A549 (cell line): ENCODE results near the gene PHOSPHO2. TPM values are rescaled to one million over a fixed set of nuclear protein-coding genes. Genes with fewer than 3 reads are reported as not detected.

ENCODE experiments used
- ATAC-seq, 2 experiments: fragments of 200-7000 bp in 1 of 2; fragments of >200 bp in 1 of 2; cut with Nextera tagmentation in 1 of 2; cut with Tn5 transposase in 1 of 2; 3 replicates each; pipeline versions ENCODE4 v1.8.0 to v1.9.1; 2018 to 2020; ENCODE audit warnings: mild to moderate bottlenecking in 1 of 2, moderate library complexity in 1 of 2
- CTCF ChIA-PET: fragments of 300-600 bp; sonication (Branson Sonifier 250); formaldehyde crosslinking; extraction: SDS; loops from one replicate; lab custom pipeline; 2021; ENCODE audit warnings: antibody characterized with exemption, inconsistent platforms; lab: Yijun Ruan, JAX
- POLR2A ChIA-PET: fragments of 350-600 bp; formaldehyde crosslinking; extraction: SDS; loops from one replicate; lab custom pipeline; 2021; ENCODE audit warnings: antibody characterized with exemption, inconsistent platforms; lab: Yijun Ruan, JAX
- DNase-seq, 2 experiments: peaks; one replicate each; pipeline versions ENCODE4 v3.0.0 to v3.0.0-alpha.2; 2011 to 2016; ENCODE audit warnings: low read depth in 1 of 2, low spot score in 1 of 2
- FAIRE-seq: peaks from 2 replicates; lab custom pipeline; 2011; peaks lifted over from hg19 to GRCh38; lab: Jason Lieb, UNC
- H3K27ac ChIP-seq, 2 experiments: fragments of >200 bp; sonication (Bioruptor Twin); formaldehyde crosslinking; 3 replicates each; pipeline ENCODE4 v1.5.1; 2016 to 2017
- H3K4me1 ChIP-seq: fragments of >200 bp; sonication (Bioruptor Twin); formaldehyde crosslinking; 3 replicates; pipeline ENCODE4 v1.6.1; 2016
- H3K4me2 ChIP-seq: fragments of >200 bp; sonication (Bioruptor Twin); formaldehyde crosslinking; 3 replicates; pipeline ENCODE4 v1.6.1; 2016
- H3K4me3 ChIP-seq: fragments of >200 bp; sonication (Bioruptor Twin); formaldehyde crosslinking; 3 replicates; pipeline ENCODE4 v1.5.1; 2016
- H3K9me3 ChIP-seq: fragments of >200 bp; sonication (Bioruptor Twin); formaldehyde crosslinking; 3 replicates; pipeline ENCODE4 v1.6.1; 2016
- BHLHE40 ChIP-seq: IDR thresholded peaks from 2 replicates; pipeline ENCODE4 v1.6.1; 2012; ENCODE audit warnings: low read depth, low read length, inconsistent platforms
- CBX8 ChIP-seq: fragments of 200-600 bp; sonication (generic); IDR thresholded peaks from 2 replicates; pipeline ENCODE4 v1.6.1; 2016
- CEBPB ChIP-seq, 2 experiments: fragments of >200 bp in 1 of 2; sonication (Bioruptor Twin) in 1 of 2; formaldehyde crosslinking in 1 of 2; IDR thresholded peaks; 2 replicates each; pipeline ENCODE4 v1.6.1; 2012 to 2016
- CHD2 ChIP-seq: fragments of 150-350 bp; IDR thresholded peaks from 2 replicates; pipeline ENCODE4 v1.6.1; 2014; ENCODE audit warnings: low read length; ENCODE audit not compliant: partially characterized antibody
- ESRRA ChIP-seq: fragments of 150-350 bp; IDR thresholded peaks from 2 replicates; pipeline ENCODE4 v1.6.1; 2014; ENCODE audit warnings: mild to moderate bottlenecking, low read length, borderline replicate concordance
- GATA3 ChIP-seq: IDR thresholded peaks from 2 replicates; pipeline ENCODE4 v1.6.1; 2012; ENCODE audit warnings: borderline replicate concordance
- HDAC2 ChIP-seq: fragments of 200-600 bp; sonication (generic); IDR thresholded peaks from 2 replicates; pipeline ENCODE4 v1.6.1; 2016
- HEYL ChIP-seq: fragments of 250-450 bp; sonication (Bioruptor Pico); IDR thresholded peaks from 2 replicates; pipeline ENCODE4 v1.8.0; 2021; ENCODE audit warnings: mild to moderate bottlenecking, moderate library complexity
- HMGXB4 ChIP-seq: fragments of 250-450 bp; sonication (Bioruptor Pico); IDR thresholded peaks from 2 replicates; pipeline ENCODE4 v1.5.0; 2021; ENCODE audit warnings: mild to moderate bottlenecking, moderate library complexity, borderline replicate concordance
- HOXB13 ChIP-seq: fragments of 250-450 bp; sonication (Bioruptor Pico); IDR thresholded peaks from 2 replicates; pipeline ENCODE4 v1.5.0; 2020; ENCODE audit warnings: low read depth, mild to moderate bottlenecking, moderate library complexity
- HOXB5 ChIP-seq: fragments of 250-450 bp; sonication (Bioruptor Pico); IDR thresholded peaks from 2 replicates; pipeline ENCODE4 v1.5.0; 2020; ENCODE audit warnings: mild to moderate bottlenecking, moderate library complexity
- KDM5A ChIP-seq: fragments of 200-600 bp; sonication (generic); IDR thresholded peaks from 2 replicates; pipeline ENCODE4 v1.6.1; 2016; ENCODE audit warnings: antibody characterized with exemption, mild to moderate bottlenecking
- NFE2L2 ChIP-seq: fragments of 150-350 bp; conservative IDR thresholded peaks from 2 replicates; pipeline ENCODE4 v1.6.1; 2014; ENCODE audit warnings: low read length
- NR3C1 ChIP-seq: fragments of >200 bp; sonication (Bioruptor Twin); formaldehyde crosslinking; IDR thresholded peaks from 3 replicates; pipeline ENCODE4 v1.6.1; 2017
- POLR2A ChIP-seq: IDR thresholded peaks from 2 replicates; pipeline ENCODE4 v1.6.1; 2012; ENCODE audit warnings: mild to moderate bottlenecking, low read length
- POLR2AphosphoS2 ChIP-seq: conservative IDR thresholded peaks from 2 replicates; pipeline ENCODE4 v1.6.1; 2012; ENCODE audit warnings: low read length, improper control_type of control experiment, inconsistent platforms
- RAD21 ChIP-seq, 2 experiments: fragments of >200 bp in 1 of 2; sonication (Bioruptor Twin) in 1 of 2; formaldehyde crosslinking in 1 of 2; IDR thresholded peaks in 1 of 2; conservative IDR thresholded peaks in 1 of 2; 2 replicates in 1 of 2; 3 replicates in 1 of 2; pipeline ENCODE4 v1.6.1; 2012 to 2018; ENCODE audit warnings: inconsistent platforms in 1 of 2
- RCOR1 ChIP-seq: fragments of 150-350 bp; IDR thresholded peaks from 2 replicates; pipeline ENCODE4 v1.6.1; 2014; ENCODE audit warnings: antibody characterized with exemption, low read length, low read depth
- SMC3 ChIP-seq: fragments of >200 bp; sonication (Bioruptor Twin); formaldehyde crosslinking; IDR thresholded peaks from 3 replicates; pipeline ENCODE4 v1.6.1; 2018; ENCODE audit warnings: inconsistent platforms
- SREBF2 ChIP-seq: fragments of 450-650 bp; IDR thresholded peaks from 2 replicates; pipeline ENCODE4 v1.6.1; 2014; ENCODE audit warnings: mild to moderate bottlenecking, moderate library complexity
- TFCP2L1 ChIP-seq: fragments of 250-450 bp; sonication (Bioruptor Pico); IDR thresholded peaks from 2 replicates; pipeline ENCODE4 v1.5.0; 2021; ENCODE audit warnings: mild to moderate bottlenecking
- USF2 ChIP-seq: fragments of 450-650 bp; IDR thresholded peaks from 2 replicates; pipeline ENCODE4 v1.6.1; 2014; ENCODE audit warnings: antibody characterized with exemption
- ZNF302 ChIP-seq: fragments of 250-450 bp; sonication (Bioruptor Pico); IDR thresholded peaks from 2 replicates; pipeline ENCODE4 v1.9.0; 2021; ENCODE audit warnings: inconsistent platforms, mild to moderate bottlenecking, moderate library complexity
- WGBS: methylation state at CpG from one replicate; pipeline ENCODE4 v1.1.6; 2017; ENCODE audit errors: missing lambda C conversion rate; 5-methylcytosine and 5-hydroxymethylcytosine counted together
- polyA plus RNA-seq, 4 experiments: library from polyadenylated mRNA; depleted of rRNA in 3 of 4; stranded (reverse); fragments of >200 nt; fragmentation: RNase III in 1 of 4; extraction: RNeasy Plus Mini Kit Qiagen cat#74134 plus additional on column Dnase treatment in 1 of 4; gene quantifications; 2 replicates in 3 of 4; 3 replicates in 1 of 4; pipeline ENCODE4 v1.2.3, GENCODE V29; 2011 to 2017
- TF ChIP-seq, protein P1 (sequence below): fragments of 250-450 bp; sonication (Bioruptor Pico); IDR thresholded peaks from 2 replicates; pipeline ENCODE4 v1.5.0; 2020; ENCODE audit warnings: low read depth, mild to moderate bottlenecking, moderate library complexity
- TF ChIP-seq, protein P2 (sequence below): IDR thresholded peaks from 2 replicates; pipeline ENCODE4 v1.6.1; 2012; ENCODE audit warnings: low read depth, borderline replicate concordance
- TF ChIP-seq, protein P3 (sequence below): fragments of >200 bp; sonication (Bioruptor Twin); formaldehyde crosslinking; IDR thresholded peaks from 2 replicates; pipeline ENCODE4 v1.6.1; 2016
- TF ChIP-seq, protein P4 (sequence below): fragments of >200 bp; sonication (Bioruptor Twin); formaldehyde crosslinking; IDR thresholded peaks from 3 replicates; pipeline ENCODE4 v1.5.1; 2016

Gene PHOSPHO2
- polyA plus RNA-seq, 2 of the 4 experiments (the other 2 are of a cell fraction) = 3.9 to 5.1 TPM

- FAIRE-seq (no peak), DNase-seq (no peak), ATAC-seq (no peak)
- CTCF ChIA-PET = no interaction called here
- WGBS = 38% methylated on average over 3 of the region's 3 CpGs
- Histone ChIP-seq H3K9me3 (no peaks in the 10 kb centered on the region), H3K27ac (no peak overlapping the region), H3K4me1 (no peaks in the 10 kb centered on the region), H3K4me3 (no peak overlapping the region), H3K4me2 (no peak overlapping the region)
- TF ChIP-seq HDAC2 (no peak), POLR2A (no peak), HOXB13 (CRISPR knock-in tag) (no peak), SMC3 (no peak), TFCP2L1 (CRISPR knock-in tag) (no peak), HMGXB4 (CRISPR knock-in tag) (no peak), NFE2L2 (no peak), GATA3 (no peak), SREBF2 (no peak), RAD21 (conservative IDR thresholded peaks at IDR 0.05 in 1 of 2, IDR thresholded peaks at IDR 0.05 in 1 of 2) (no peak), RCOR1 (no peak), POLR2AphosphoS2 (no peak), USF2 (no peak), ESRRA (no peak), CBX8 (no peak), CEBPB (IDR thresholded peaks at IDR 0.05) (no peak)
- TF ChIP-seq, protein P1, sequence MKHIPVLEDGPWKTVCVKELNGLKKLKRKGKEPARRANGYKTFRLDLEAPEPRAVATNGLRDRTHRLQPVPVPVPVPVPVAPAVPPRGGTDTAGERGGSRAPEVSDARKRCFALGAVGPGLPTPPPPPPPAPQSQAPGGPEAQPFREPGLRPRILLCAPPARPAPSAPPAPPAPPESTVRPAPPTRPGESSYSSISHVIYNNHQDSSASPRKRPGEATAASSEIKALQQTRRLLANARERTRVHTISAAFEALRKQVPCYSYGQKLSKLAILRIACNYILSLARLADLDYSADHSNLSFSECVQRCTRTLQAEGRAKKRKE (CRISPR knock-in tag) = no peak
- TF ChIP-seq, protein P2, sequence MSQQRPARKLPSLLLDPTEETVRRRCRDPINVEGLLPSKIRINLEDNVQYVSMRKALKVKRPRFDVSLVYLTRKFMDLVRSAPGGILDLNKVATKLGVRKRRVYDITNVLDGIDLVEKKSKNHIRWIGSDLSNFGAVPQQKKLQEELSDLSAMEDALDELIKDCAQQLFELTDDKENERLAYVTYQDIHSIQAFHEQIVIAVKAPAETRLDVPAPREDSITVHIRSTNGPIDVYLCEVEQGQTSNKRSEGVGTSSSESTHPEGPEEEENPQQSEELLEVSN = no peak
- TF ChIP-seq, protein P3, sequence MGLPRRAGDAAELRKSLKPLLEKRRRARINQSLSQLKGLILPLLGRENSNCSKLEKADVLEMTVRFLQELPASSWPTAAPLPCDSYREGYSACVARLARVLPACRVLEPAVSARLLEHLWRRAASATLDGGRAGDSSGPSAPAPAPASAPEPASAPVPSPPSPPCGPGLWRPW = no peak
- POLR2A ChIA-PET = no interaction called here
Measured at GRCh38 chr2:169676357-169676756, 17.9 kb upstream of the PHOSPHO2 start.

DNA sequence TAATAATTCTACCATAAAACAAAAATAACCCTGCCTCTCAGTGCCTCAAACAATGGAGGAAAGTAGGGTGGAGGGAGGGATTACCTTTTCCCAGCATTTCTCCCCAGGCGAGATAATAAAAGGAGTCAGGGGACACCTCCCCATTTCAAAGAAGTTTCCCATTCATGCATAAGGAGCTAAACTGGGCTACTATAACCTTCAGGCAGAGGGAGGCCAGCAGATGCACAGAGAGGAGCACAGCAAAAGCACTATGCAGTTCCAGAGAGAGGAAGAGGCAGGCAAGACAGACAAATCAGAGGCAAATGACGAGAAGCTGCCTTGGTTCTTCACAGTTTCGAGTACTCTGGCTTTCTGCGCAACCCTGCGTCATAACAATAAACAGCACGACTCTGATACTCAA is 17.4 kb upstream of the PHOSPHO2 start:
- Histone ChIP-seq H3K4me3 (no peak overlapping the region), H3K27ac (no peak overlapping the region), H3K4me1 (no peaks in the 10 kb centered on the region), H3K4me2 (no peak overlapping the region), H3K9me3 (no peaks in the 10 kb centered on the region)
- DNase-seq = no peak
- CTCF ChIA-PET = interaction anchor here (0.7 to 1.0 kb wide), 2 partner anchors 9 to 54 kb away, joined by 3 read pairs; no protein-coding TSS in a partner anchor
- POLR2A ChIA-PET = no interaction called here
- TF ChIP-seq RAD21 (conservative IDR thresholded peaks at IDR 0.05 in 1 of 2, IDR thresholded peaks at IDR 0.05 in 1 of 2) (no peak), NFE2L2 (no peak), NR3C1 (no peak), KDM5A (no peak), CHD2 (no peak), BHLHE40 (no peak), ZNF302 (CRISPR knock-in tag) (no peak), HDAC2 (no peak), USF2 (no peak), HEYL (CRISPR knock-in tag) (no peak), HOXB5 (no peak)
- TF ChIP-seq, protein P1 (CRISPR knock-in tag) = no peak
- TF ChIP-seq, protein P3 = no peak
- TF ChIP-seq, protein P4, sequence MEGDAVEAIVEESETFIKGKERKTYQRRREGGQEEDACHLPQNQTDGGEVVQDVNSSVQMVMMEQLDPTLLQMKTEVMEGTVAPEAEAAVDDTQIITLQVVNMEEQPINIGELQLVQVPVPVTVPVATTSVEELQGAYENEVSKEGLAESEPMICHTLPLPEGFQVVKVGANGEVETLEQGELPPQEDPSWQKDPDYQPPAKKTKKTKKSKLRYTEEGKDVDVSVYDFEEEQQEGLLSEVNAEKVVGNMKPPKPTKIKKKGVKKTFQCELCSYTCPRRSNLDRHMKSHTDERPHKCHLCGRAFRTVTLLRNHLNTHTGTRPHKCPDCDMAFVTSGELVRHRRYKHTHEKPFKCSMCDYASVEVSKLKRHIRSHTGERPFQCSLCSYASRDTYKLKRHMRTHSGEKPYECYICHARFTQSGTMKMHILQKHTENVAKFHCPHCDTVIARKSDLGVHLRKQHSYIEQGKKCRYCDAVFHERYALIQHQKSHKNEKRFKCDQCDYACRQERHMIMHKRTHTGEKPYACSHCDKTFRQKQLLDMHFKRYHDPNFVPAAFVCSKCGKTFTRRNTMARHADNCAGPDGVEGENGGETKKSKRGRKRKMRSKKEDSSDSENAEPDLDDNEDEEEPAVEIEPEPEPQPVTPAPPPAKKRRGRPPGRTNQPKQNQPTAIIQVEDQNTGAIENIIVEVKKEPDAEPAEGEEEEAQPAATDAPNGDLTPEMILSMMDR = no peak
- no peak for FAIRE-seq
- 70% methylated on average over 6 of the region's 6 CpGs for WGBS
- no peak; a peak in 1 of 6 replicates for ATAC-seq
